ENCODE measurements around the gene ELOVL5.

ELOVL5 gene

GRCh38 chr6:53330137-53330536, 18.6 kb downstream of the ELOVL5 start:
- TF ChIP-seq EZH2 (IDR thresholded peaks at IDR 0.05; ENCODE audit: borderline replicate concordance, low read length) (no peak), CTCF (IDR thresholded peaks at IDR 0.05; ENCODE audit: low read length) (no peak)
- no peaks in the 10 kb centered on the region for H3K27me3 ChIP-seq (ENCODE audit: insufficient read depth, low read length)
- H3K79me2 ChIP-seq (ENCODE audit: insufficient read depth, low read length), result peaks cover 98% of the 10 kb centered on the region
- H3K4me2 ChIP-seq (ENCODE audit: low read length), result no peak overlapping the region
- no peak overlapping the region for H2AFZ ChIP-seq (ENCODE audit: low read length)
- H3K36me3 ChIP-seq (ENCODE audit: insufficient read depth, low read length), result peaks cover 27% of the 10 kb centered on the region
- H3K4me3 ChIP-seq (ENCODE audit: low read depth, low read length, poor library complexity, severe bottlenecking), result no peak overlapping the region
- peaks cover 50% of the 10 kb centered on the region for H3K4me1 ChIP-seq (ENCODE audit: insufficient read depth, low read length, severe bottlenecking)
- H3K9ac ChIP-seq (ENCODE audit: low read length), result no peak overlapping the region
- H4K20me1 ChIP-seq (ENCODE audit: insufficient read depth, low read length), result no peaks in the 10 kb centered on the region
- H3K9me2 ChIP-seq (ENCODE audit: low read depth, low read length), result no peaks in the 10 kb centered on the region
- no peak overlapping the region for H3K27ac ChIP-seq (ENCODE audit: low read depth, low read length, poor library complexity, severe bottlenecking)
- 0 out of 2 replicates have a peak, but pooled peaks cover 4% of the 10 kb centered on the region for H3K9me3 ChIP-seq (ENCODE audit: low read length)
- H3F3A ChIP-seq (ENCODE audit: insufficient read depth, low read length), result no peaks in the 10 kb centered on the region

- peak overlapping the region; percentile 19; the same call in 1 of the 2 replicates for H3K4me2 ChIP-seq (ENCODE audit: low read length)
- H3K27ac ChIP-seq (ENCODE audit: low read depth, low read length, poor library complexity, severe bottlenecking), result peak overlapping the region; percentile 41
- no peak overlapping the region for H3K4me3 ChIP-seq (ENCODE audit: low read depth, low read length, poor library complexity, severe bottlenecking)
- 0 out of 2 replicates have a peak, but pooled peaks cover 4% of the 10 kb centered on the region for H3K9me3 ChIP-seq (ENCODE audit: low read length)
- H3F3A ChIP-seq (ENCODE audit: insufficient read depth, low read length), result no peaks in the 10 kb centered on the region
- H3K27me3 ChIP-seq (ENCODE audit: insufficient read depth, low read length), result no peaks in the 10 kb centered on the region
- H3K36me3 ChIP-seq (ENCODE audit: insufficient read depth, low read length), result peaks cover 26% of the 10 kb centered on the region
- TF ChIP-seq EZH2 (IDR thresholded peaks at IDR 0.05; ENCODE audit: borderline replicate concordance, low read length), result no peak
- no peak for TF ChIP-seq CTCF (IDR thresholded peaks at IDR 0.05; ENCODE audit: low read length)
- H3K9ac ChIP-seq (ENCODE audit: low read length), result no peak overlapping the region
- no peaks in the 10 kb centered on the region for H4K20me1 ChIP-seq (ENCODE audit: insufficient read depth, low read length)
- H2AFZ ChIP-seq (ENCODE audit: low read length), result no peak overlapping the region
- no peaks in the 10 kb centered on the region for H3K9me2 ChIP-seq (ENCODE audit: low read depth, low read length)
- peaks cover 34% of the 10 kb centered on the region for H3K4me1 ChIP-seq (ENCODE audit: insufficient read depth, low read length, severe bottlenecking)
- H3K79me2 ChIP-seq (ENCODE audit: insufficient read depth, low read length), result peaks cover 97% of the 10 kb centered on the region
Measured at GRCh38 chr6:53328375-53328774, 20.4 kb downstream of the ELOVL5 start.

- no peaks in the 10 kb centered on the region for H4K20me1 ChIP-seq (ENCODE audit: insufficient read depth, low read length)
- no peak for TF ChIP-seq CTCF (IDR thresholded peaks at IDR 0.05; ENCODE audit: low read length)
- no peak for TF ChIP-seq EZH2 (IDR thresholded peaks at IDR 0.05; ENCODE audit: borderline replicate concordance, low read length)
- H3K4me2 ChIP-seq (ENCODE audit: low read length), result no peak overlapping the region
- H3K36me3 ChIP-seq (ENCODE audit: insufficient read depth, low read length), result peaks cover 12% of the 10 kb centered on the region
- H3K9me2 ChIP-seq (ENCODE audit: low read depth, low read length), result no peaks in the 10 kb centered on the region
- H3K4me1 ChIP-seq (ENCODE audit: insufficient read depth, low read length, severe bottlenecking), result peaks cover 47% of the 10 kb centered on the region
- no peaks in the 10 kb centered on the region for H3K27me3 ChIP-seq (ENCODE audit: insufficient read depth, low read length)
- 0 out of 2 replicates have a peak, but pooled peaks cover 2% of the 10 kb centered on the region for H3K9me3 ChIP-seq (ENCODE audit: low read length)
- H3K79me2 ChIP-seq (ENCODE audit: insufficient read depth, low read length), result peaks cover 97% of the 10 kb centered on the region
- no peak overlapping the region for H3K9ac ChIP-seq (ENCODE audit: low read length)
- H3K27ac ChIP-seq (ENCODE audit: low read depth, low read length, poor library complexity, severe bottlenecking), result peak overlapping the region; percentile 15
- no peak overlapping the region for H3K4me3 ChIP-seq (ENCODE audit: low read depth, low read length, poor library complexity, severe bottlenecking)
- no peak overlapping the region for H2AFZ ChIP-seq (ENCODE audit: low read length)
- H3F3A ChIP-seq (ENCODE audit: insufficient read depth, low read length), result no peaks in the 10 kb centered on the region
Measured at GRCh38 chr6:53327017-53327395, 21.7 kb downstream of the ELOVL5 start.

Data from OCI-LY1 (cell line).